ENCODE results near the gene CGGBP1.
"Not testable (repeated sequence)": the region's sequence is repeated elsewhere in the genome, so short reads cannot be mapped to it uniquely, and the experiment has no call there.

The CGGBP1 gene

DNA sequence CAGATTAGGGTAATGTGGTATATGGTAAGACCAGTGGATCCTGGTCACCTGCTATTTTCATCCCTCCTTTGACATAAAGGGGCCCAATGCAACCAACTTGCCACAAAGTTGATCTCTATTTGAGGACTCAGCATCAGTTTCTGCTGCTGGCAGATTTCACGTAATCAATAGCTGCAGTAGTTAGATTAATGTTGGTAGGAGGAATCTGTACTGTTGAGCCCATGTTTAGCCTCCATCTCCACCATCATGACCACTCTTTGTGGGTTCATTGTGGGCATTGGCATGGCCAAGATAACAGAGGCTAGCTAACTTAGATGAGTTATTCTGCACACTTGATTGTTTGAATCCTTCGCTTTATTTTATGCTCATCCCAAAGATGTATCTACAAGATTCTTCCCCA, 29.9 kb downstream of the CGGBP1 start:
- no peak overlapping the region for H3K4me2 ChIP-seq (ENCODE audit: low read depth, low read length, poor library complexity, severe bottlenecking)
- H4K20me1 ChIP-seq (ENCODE audit: low read depth, low read length), result no peaks in the 10 kb centered on the region
- no peak overlapping the region for H2AFZ ChIP-seq (ENCODE audit: low read depth, low read length, severe bottlenecking)
- H3K4me3 ChIP-seq (ENCODE audit: insufficient read depth, low read length, poor library complexity, severe bottlenecking), result no peak overlapping the region
- TF ChIP-seq EZH2phosphoT487 (conservative IDR thresholded peaks at IDR 0.05; ENCODE audit: low read length), result no peak
- TF ChIP-seq, protein P1, sequence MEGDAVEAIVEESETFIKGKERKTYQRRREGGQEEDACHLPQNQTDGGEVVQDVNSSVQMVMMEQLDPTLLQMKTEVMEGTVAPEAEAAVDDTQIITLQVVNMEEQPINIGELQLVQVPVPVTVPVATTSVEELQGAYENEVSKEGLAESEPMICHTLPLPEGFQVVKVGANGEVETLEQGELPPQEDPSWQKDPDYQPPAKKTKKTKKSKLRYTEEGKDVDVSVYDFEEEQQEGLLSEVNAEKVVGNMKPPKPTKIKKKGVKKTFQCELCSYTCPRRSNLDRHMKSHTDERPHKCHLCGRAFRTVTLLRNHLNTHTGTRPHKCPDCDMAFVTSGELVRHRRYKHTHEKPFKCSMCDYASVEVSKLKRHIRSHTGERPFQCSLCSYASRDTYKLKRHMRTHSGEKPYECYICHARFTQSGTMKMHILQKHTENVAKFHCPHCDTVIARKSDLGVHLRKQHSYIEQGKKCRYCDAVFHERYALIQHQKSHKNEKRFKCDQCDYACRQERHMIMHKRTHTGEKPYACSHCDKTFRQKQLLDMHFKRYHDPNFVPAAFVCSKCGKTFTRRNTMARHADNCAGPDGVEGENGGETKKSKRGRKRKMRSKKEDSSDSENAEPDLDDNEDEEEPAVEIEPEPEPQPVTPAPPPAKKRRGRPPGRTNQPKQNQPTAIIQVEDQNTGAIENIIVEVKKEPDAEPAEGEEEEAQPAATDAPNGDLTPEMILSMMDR (IDR thresholded peaks at IDR 0.05; ENCODE audit: insufficient read depth, low read length, poor library complexity, severe bottlenecking), result no peak
- no peaks in the 10 kb centered on the region for H3K9me2 ChIP-seq (replicated peaks; ENCODE audit: insufficient read depth, low read length)
- H3K27ac ChIP-seq (ENCODE audit: low read depth, low read length), result no peak overlapping the region
- H3K36me3 ChIP-seq (ENCODE audit: low read length), result no peaks in the 10 kb centered on the region
- no peaks in the 10 kb centered on the region for H3F3A ChIP-seq (ENCODE audit: insufficient read depth)
- no peaks in the 10 kb centered on the region for H3K9me3 ChIP-seq (ENCODE audit: insufficient read depth, low read length)
- H3K27me3 ChIP-seq (ENCODE audit: low read length), result no peaks in the 10 kb centered on the region
- no peaks in the 10 kb centered on the region for H3K79me2 ChIP-seq (ENCODE audit: insufficient read depth, low read length)
- H3K9ac ChIP-seq (ENCODE audit: low read length), result no peak overlapping the region

DNA sequence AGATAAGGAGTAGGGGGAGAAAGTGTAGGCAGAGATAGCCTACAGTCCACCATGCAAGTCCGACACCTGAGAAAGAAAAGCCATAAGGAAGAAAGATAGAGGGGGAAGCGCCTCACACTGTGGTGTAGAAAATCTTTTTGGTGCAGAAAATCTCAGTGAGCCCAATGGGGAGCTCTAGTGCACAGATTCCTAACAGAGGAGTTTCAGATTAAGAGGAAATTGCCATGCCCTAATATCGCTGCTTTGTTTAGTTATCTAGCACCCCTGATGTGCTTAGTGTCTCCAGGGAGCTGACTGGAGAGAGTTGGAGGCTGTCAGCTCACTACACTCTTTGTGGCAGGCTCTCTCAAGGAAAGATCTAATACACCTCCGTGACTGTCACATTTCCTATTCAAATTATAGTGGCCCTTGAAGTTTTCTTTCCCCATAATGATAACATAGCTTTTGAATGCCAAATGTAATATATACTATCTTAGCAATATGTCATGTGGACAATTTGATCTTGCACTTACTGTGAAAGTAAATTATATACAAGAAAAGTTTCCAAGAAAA, 33.7 kb downstream of the CGGBP1 start:
- Histone ChIP-seq H4K20me1 (ENCODE audit: low read depth, low read length) (no peaks in the 10 kb centered on the region), H3K4me3 (ENCODE audit: insufficient read depth, low read length, poor library complexity, severe bottlenecking) (no peak overlapping the region), H3K9ac (ENCODE audit: low read length) (no peak overlapping the region), H3K36me3 (ENCODE audit: low read length) (no peaks in the 10 kb centered on the region), H3K9me2 (replicated peaks; ENCODE audit: insufficient read depth, low read length) (no peaks in the 10 kb centered on the region), H3K9me3 (ENCODE audit: insufficient read depth, low read length) (no peaks in the 10 kb centered on the region), H3K27ac (ENCODE audit: low read depth, low read length) (no peak overlapping the region), H3K79me2 (ENCODE audit: insufficient read depth, low read length) (no peaks in the 10 kb centered on the region), H2AFZ (ENCODE audit: low read depth, low read length, severe bottlenecking) (no peak overlapping the region), H3F3A (ENCODE audit: insufficient read depth) (no peaks in the 10 kb centered on the region), H3K27me3 (ENCODE audit: low read length) (no peaks in the 10 kb centered on the region), H3K4me2 (ENCODE audit: low read depth, low read length, poor library complexity, severe bottlenecking) (no peak overlapping the region)
- TF ChIP-seq, protein P1 (IDR thresholded peaks at IDR 0.05; ENCODE audit: insufficient read depth, low read length, poor library complexity, severe bottlenecking), result no peak
- no peak for TF ChIP-seq EZH2phosphoT487 (conservative IDR thresholded peaks at IDR 0.05; ENCODE audit: low read length)

DNA sequence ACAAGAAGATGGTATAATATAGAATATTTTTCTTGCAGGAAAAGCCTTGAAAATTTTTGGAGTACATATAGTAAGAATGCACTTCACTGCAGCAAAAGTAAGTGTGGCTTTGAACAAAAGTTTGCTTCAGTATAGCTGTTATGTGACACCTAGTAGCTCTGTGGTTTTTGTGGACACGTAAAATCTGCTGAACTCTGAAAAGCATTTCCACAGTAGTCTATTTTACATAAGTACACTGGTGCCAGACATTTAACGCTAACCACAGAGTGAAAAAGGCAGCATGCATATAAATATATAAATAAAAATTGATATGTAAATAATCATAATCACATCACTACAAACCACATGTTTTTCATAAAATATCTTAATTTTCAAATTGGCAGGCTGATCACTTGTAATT, 39.8 kb downstream of the CGGBP1 start:
- Histone ChIP-seq H3K4me3 (ENCODE audit: insufficient read depth, low read length, poor library complexity, severe bottlenecking) (no peak overlapping the region), H3K27me3 (ENCODE audit: low read length) (no peaks in the 10 kb centered on the region), H3K27ac (ENCODE audit: low read depth, low read length) (no peak overlapping the region), H4K20me1 (ENCODE audit: low read depth, low read length) (no peaks in the 10 kb centered on the region), H3K79me2 (ENCODE audit: insufficient read depth, low read length) (no peaks in the 10 kb centered on the region), H3K4me2 (ENCODE audit: low read depth, low read length, poor library complexity, severe bottlenecking) (no peak overlapping the region), H3K9ac (ENCODE audit: low read length) (no peak overlapping the region), H3K9me3 (ENCODE audit: insufficient read depth, low read length) (no peaks in the 10 kb centered on the region), H3K36me3 (ENCODE audit: low read length) (no peaks in the 10 kb centered on the region), H2AFZ (ENCODE audit: low read depth, low read length, severe bottlenecking) (no peak overlapping the region), H3F3A (ENCODE audit: insufficient read depth) (no peaks in the 10 kb centered on the region), H3K9me2 (replicated peaks; ENCODE audit: insufficient read depth, low read length) (no peaks in the 10 kb centered on the region)
- no peak for TF ChIP-seq EZH2phosphoT487 (conservative IDR thresholded peaks at IDR 0.05; ENCODE audit: low read length)

DNA sequence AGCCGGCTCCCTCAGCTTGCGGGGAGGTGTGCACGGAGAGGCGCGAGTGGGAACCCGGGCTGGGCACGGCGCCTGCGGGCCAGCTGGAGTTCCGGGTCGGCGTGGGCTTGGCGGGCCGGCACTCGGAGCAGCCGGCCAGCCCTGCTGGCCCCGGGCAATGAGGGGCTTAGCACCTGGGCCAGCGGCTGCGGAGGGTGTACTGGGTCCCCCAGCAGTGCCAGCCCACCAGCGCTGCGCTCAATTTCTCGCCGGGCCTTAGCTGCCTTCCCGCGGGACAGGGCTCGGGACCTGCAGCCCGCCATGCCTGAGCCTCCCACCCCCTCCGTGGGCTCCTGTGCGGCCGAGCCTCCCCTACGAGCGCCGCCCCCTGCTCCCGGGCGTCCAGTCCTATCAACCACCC, 43.1 kb downstream of the CGGBP1 start:
- not testable (repeated sequence) for H4K20me1 ChIP-seq (ENCODE audit: low read depth, low read length); H3K9me3 ChIP-seq (ENCODE audit: insufficient read depth, low read length); H3K4me3 ChIP-seq (ENCODE audit: insufficient read depth, low read length, poor library complexity, severe bottlenecking); H3F3A ChIP-seq (ENCODE audit: insufficient read depth); H3K27me3 ChIP-seq (ENCODE audit: low read length); H3K79me2 ChIP-seq (ENCODE audit: insufficient read depth, low read length); H3K4me2 ChIP-seq (ENCODE audit: low read depth, low read length, poor library complexity, severe bottlenecking); H2AFZ ChIP-seq (ENCODE audit: low read depth, low read length, severe bottlenecking); H3K9ac ChIP-seq (ENCODE audit: low read length); H3K36me3 ChIP-seq (ENCODE audit: low read length); H3K27ac ChIP-seq (ENCODE audit: low read depth, low read length); H3K9me2 ChIP-seq (replicated peaks; ENCODE audit: insufficient read depth, low read length)

Measured in SU-DHL-6 (cell line).